Activated T-cell treated with anti-CD3 and anti-CD28 coated beads, Interleukin-2, amount 50 U/mL, for 48 hours (primary cell): ENCODE measurements around the gene FOXJ1.

ENCODE experiments used
- DNase-seq, 2 experiments: peaks; one replicate each; pipeline ENCODE4 v3.0.0-alpha.2; 2020

The FOXJ1 gene

DNA sequence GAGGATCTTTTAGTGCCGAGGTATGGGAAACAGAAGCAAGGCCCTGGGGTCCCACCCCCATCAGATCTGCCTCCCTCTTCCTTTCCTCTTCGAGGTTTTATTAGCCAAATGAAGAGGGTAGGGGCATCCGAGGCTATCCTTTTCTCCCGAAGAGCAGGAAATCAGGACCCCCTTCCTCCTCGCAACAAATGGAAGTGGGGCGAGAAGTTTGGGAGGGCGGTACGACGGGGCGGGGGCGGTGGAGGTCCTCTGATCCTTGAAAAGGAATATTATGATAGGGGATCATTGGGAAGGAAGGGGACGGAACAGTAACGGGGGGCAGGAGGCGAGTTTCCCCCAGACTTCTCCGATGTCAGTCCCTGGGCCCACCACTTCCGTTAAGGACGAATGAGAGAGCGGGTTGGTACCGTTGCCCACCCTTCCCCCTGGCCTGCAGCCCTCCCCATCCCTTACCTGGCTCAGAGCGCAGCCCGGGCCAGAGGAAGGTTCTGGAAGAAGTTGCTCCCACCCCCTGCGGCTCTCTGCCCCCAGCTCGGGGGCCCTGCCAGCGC lies 309 bp downstream of the FOXJ1 start:
- DNase-seq: no peak

DNA sequence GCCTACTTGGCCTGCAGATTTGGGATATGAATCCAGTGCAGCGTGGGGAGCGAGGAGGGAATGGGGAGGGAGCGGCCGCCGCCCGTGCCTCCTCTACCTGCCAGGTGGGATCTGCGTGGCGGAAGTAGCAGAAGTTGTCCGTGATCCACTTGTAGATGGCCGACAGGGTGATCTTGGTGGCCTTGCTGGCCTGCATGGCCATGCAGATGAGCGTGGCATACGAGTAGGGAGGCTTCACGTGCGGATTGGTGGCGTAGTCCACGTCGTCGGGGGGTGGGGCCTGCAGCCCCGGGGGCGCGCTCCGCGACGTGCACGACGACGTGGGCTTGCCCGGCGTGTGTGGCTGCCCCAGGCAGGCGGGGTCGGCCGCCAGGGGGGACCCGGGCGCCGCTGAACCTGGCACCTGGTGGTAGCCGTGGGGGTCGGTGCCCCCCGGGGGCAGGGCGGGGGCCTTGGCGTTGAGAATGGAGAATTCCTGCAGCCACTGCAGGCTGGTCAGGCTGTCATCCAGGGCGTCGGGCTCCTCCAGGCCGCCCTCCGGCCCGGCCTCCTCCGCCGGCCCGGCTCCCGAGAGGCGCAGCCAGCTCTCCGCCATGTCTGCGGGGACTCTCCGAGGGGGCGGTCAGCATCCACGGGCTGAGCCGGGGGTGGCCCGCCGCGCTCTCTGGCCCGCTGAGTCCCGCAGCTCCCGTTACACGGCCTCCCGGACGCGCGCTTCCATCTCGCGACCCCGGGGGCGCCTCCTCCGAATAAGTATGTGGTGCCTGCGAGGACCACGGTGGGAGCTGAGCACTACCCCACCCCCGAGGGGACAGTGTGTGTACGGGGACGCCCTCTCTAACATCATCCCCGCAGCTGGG lies 1.0 kb downstream of the FOXJ1 start:
- peak; percentile 56 to 71 for DNase-seq

DNA sequence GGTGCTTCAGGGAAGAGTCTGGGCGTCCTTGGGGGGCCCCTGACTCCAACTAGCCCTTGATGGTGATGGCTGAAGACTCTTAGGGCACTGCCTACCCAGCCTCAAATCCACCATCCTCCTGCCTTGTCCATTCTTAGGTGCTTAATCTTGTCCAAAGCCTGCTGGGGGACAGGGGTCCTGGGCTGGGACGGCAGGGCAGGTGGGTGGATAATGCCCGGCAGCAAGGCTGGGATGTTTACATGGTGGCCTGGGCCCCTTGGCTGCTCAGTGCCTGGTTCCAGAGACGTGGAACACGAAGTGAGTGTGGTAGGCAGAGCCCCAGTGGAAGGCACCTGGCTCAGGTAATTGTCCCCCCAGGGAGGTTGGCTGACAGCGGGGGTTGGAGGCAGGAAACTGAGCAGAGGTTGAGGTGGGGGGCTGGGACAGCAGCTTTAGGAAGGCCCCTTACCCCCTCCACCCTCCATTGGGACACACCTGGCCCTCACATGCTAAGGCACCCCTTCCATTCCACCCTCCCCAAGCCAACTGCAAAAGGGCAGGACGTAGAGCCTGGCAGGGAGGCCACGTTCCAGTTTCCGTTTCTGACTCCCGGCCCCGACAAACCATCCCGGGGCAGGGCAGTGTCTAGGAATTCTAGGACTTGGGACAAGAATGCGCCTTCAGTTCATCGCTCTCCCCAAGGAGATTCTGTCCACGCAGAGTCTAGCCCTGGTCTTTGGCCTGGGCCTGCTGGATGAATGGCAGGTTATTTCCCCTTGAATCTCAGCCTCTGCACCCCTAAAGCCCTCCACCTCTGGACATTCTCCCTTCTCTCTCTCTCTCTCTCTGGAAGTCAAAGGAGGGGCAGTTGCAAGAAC lies 1.9 kb downstream of the FOXJ1 start:
- DNase-seq: no peak

DNA sequence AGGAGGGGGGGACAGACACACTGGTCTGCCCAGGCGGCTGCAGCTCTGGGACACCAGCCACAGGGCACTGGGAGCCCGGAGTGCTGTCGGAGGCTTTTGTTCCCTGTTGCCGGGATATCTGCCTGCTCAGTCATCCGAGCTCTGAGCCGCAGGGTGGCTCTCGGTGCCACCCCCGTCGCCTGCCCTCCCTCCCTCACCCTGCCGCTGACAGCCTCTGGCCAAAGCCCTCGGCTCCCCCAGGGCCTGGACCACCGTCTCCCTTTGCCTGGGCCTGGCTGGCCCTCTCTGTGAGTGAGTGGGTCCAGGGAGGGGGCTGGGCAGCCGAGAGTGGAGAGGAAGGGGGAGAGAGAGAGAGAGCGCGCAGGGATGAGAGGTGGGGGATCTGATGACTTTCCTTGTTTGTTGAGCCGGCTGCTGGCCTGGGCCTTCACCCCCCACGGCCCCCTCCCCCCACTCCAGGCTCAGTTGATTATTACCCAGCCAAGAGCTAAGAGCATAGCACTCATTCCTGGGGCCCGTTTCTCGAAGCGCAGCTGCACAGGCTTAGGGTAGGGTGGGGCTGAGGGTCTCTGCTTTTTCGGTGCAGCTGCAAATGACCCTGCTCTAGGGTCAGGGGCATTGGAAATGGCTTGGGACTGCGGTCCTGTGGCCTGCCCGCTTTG lies 2.7 kb downstream of the FOXJ1 start:
- DNase-seq: no peak

DNA sequence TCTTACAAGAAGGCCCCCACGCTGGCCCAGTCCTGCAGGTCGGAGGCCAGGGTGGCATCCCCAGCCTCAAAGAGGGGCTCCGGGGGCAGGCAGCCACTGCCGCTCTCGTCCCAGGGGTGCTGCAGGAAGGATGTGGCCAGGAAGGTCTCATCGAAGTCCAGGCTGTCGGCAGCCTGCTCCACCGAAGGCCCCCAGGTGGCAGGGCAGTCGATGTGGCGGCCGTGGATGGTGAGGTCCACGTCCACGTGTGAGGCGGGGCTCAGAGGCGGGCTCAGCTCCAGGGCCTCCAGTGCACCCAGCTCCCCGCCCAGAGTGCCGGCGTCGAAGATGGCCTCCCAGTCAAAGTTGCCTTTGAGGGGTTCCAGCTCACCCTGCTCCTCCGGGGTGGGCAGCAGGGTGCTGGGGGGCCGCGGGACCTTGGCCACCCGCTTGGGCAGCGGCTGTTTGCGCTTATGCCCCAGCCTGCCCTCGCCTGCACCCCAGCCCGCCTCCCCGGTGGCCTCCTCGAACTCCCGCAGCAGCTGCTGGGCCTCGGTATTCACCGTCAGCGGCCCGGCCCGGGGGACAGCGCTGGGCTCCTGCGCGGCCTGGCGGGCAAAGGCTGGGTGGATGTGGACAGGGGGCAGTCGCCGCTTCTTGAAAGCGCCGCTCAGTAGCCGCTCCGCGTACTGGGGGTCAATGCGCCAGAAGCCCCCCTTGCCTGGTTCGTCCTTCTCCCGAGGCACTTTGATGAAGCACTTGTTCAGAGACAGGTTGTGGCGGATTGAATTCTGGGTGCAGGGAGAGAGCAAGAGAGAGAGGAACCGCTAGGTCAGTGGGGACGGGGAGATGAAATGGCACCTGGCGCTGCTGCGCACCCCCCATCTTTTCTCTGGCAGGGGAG lies 3.5 kb downstream of the FOXJ1 start:
- no peak for DNase-seq

DNA sequence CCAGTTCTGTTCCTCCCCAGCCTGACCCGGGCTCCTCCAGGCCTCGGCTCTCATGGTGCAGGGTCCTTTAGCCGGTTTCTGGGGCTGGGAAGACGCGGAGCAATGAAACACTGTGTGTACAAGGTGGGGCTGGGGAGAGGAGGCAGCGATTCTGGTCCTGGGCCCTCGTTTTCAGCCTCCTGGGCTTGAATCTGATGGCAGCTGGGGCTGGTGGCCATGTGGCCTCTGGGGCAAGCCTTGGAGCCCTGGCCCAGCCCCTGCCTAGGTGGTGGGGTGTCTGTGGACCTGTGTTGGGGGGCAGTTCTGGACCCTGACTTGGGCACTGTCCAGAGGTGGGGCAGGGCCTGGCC lies 4.1 kb downstream of the FOXJ1 start:
- no peak for DNase-seq

DNA sequence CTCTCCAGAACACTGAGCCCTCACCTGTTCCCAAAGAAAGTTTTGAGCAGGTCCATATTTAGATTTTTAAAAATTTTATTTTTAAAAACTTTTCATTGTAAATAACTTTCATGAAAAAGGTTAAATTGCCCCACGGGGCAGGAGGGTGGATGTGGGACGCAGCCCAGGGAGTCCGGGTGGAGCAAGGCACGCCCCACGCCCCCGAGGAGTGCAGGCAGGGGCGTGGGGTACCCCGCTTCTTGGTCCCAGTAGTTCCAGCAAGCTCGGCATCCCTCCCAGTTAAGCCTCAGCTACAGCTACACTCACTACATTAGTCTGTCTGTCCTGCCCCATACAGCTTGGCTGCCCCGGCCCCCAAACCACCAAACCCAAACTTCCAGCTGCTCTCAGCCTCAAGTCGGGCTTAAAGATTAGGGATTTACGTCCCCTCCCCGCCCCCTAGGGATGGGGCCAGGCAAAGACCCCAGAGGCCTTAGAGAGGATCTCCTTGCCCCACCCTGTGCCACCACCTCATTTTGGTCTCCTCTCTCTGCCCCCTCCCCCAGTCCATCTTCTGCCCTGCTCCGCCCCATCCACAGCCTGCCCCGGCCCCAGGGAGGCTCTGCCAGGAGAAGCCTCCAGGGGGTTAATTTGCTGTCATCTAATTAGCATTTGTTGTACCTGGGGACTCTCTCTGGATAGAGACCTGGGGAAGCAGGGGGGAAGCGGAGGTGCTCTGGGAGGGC lies 4.6 kb downstream of the FOXJ1 start:
- DNase-seq: no peak

DNA sequence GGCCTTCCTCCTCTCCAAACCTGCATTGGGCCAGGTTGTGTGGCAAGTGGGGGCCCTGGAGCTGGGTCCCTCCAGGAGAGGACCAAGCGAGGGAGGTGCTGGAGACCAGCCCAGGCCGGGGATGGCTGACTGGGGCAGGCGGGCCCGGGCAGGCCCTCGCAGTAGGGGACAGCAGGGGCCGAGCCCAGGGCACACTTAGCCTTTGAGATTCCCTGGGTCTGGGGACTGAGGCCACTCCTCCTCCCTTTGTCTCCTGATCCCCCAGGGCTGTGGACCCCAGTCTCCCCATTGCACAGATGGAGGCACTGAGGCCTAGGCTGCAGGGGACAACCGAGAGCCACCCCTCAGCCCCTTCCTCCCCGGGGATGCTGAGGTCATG lies 5.2 kb downstream of the FOXJ1 start:
- DNase-seq: no peak

DNA sequence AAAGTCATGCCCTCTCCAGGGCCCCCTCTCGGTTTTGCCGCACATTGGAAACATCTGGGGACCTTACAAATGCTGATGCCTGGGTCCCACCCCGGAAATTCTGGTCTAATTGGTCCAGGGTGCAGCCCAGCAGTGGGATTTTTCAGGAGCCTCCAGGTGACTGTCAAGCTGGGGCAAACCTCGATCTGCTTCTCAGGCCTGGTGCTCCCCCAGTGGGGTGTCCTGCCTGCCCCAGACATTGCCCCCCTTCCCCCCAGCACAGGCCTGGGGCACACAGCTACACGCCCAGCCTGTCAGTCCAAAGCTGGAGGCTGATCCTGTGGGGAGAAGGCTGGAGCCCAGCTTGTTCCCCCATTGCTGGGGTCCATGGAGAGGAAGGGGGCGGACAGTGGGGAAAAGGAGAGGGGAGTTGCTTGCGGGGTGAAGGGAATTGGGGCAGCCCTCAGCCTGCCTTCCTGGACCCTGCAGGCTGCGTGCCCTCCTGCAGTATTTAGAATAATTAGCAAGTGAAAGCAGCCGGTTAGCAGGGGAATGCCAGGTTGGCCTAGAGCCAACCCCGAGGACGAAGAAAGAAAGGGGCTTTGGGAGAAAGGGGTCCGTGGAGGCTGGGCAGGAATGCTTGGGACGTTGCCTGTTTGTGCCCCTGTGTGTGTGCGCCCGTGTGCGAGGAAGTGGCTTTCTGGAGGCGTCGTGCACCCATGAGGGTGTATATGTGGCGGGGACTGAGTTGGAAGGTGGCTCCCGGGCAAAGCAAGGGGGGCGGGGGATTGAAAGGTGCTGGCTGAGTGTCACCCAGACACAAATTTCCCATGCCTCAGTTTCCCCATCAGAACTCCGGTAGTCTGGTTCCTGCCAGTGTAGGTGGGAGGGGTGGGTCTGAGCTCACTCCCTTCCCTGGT lies 5.9 kb downstream of the FOXJ1 start:
- DNase-seq: no peak

DNA sequence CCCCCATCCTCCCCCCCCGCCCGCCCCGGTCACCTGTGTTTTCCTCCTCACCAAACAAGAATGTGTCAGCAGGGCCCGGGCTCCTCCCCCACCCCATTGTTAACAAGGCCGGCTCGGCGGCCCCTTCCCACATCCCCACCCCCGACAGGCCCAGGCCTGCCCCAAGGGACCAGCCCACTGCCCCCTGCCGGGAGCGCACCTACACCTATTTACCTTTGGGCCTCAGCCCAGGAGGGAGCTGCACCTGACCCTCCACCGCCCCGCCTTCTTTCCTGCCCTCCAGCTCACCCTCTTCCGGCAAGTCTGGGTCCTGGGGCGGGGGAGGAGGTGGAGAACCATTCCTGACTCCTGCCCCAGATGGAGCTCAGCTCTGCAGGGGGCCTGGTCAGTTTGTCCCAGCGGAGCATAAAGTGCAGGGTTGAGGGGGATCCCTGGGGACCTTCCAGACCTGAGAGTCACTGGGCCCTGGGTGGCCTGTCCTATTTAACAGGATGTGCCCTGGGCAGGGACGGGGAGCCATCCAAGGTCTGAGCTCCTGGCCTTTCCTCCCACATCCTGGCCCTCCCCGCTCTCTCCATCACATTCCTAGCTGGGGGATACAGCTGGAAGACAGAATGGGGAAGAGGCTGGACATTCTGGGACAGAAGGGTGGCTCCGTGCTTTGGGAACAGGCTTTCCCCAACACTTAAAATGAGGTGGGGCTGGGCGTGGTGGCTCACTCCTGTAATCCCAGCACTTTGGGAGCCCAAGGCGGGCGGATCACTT lies 8.3 kb downstream of the FOXJ1 start:
- DNase-seq: no peak

DNA sequence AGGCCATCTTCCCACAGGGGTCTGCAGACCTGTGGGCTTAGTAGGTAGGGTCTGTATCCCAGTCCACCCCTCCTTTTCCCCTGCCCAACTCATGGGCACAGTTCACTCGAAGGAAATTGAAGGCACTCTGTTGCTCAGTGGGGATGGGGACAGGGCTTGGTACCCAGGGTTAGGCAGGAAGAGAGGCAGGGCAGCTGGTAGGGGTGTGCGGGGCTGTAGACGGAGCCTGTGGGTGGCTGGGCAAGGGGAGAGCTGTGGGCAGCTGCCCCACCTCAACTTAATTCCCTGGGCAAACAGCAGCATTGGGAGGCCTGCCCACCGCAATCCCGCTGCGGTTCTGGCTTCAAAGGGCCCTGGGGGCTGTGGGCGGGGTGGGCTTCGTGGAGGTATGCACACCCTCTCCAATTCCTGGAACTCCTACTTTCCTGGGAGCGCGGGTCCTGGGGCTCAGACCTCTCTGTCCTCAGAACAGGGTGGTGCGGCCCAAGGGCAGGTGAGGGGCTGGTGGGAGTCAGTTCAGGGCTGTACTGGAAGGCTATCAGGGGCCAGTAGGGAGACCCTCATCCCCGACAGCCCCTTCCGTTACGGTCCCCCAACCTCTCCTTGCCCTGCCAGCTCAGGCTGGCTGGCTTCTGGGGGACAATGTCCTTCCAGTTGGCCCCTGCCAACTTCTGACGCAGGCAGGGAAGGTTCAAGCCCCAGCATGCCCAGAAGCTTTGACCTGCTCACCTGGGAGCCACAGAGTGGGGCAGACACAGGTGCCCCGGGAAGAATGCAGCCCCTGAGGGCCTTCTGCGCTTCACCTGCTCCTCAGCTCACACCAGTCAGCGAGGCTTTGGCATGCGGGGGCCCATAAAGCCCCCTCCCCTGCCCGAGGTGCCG lies 9.1 kb downstream of the FOXJ1 start:
- no peak for DNase-seq

DNA sequence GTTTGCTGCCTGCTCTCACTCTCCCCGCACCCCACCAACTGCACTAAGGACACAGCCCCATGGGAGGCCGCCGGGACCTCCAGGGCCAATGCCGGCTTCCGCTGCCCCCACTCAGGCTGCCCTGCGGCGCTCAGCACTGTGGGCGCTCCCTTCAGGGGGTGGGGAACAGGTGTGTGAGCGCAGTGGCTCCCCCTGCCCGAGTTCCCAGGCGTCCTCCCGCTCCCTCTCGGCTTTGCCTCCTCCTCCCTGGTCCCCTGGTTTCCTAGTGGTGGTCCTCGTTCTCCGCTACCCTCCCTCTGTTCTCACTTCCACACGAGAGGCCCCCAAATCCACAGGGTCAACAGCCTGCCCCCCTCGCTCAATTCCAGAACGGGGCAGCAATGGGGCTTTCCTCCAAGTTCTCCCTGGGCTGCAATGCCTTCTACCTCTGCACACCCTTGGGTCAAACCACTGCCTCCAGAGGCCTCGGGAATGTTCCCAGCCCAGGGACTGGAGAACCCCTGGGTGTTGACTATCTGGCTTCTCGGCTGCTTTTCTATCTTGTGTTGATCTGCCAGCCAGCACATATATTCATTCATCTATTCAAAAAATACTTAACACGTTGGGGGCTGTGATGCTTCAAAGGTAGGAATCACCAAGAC lies 9.9 kb downstream of the FOXJ1 start:
- no peak for DNase-seq

DNA sequence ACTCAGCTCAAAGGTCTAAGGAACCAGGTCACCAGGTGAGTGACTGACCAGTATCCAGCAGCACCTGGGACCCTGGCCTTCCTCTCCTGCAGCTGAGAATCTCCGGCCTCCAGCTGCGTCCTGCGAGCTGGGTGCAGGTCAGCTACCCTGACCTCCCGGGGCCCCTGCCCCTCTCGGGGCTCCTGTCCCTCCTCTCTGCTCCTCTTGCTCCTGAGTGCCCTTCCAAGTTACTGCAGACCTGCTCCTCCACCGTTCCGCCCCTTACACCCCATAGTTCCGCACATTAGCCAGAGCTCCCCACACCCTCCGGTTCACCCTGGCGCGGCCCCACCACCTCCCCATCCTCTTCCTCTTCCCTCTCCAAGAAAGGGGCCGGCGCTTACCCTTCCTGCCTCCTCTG lies 10.6 kb downstream of the FOXJ1 start:
- DNase-seq: no peak

DNA sequence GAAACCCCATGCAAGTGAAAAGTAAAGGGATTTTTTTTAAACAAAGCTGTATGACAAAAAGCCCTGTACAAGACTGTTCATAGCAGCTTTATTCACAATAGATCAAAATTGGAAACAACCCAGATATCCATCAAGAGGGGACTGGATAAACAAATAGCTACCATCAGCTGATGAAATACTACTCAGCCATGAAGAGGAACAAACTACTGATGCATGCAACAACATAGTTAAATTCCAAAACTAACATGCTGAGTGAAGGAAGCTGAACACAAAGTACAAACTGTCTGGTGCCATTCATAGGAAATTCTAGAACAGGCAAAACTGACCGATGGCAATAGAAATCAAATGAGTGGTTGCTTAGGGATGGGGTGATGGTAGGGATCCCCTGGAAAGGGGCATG lies 15.1 kb downstream of the FOXJ1 start:
- no peak for DNase-seq

DNA sequence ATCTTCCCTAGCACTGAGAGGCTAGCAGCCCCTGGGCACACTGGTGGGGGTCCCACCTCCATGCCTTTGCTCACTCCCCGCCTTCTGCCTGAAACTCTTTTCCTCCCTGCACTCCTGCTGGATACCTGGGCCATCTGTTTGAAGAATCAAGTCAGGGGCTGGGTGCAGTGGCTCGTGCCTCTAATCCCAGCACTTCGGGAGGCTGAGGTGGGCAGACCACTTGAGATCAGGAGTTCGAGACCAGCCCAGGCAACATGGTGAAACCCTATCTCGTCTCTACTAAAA lies 15.7 kb downstream of the FOXJ1 start:
- DNase-seq: no peak

DNA sequence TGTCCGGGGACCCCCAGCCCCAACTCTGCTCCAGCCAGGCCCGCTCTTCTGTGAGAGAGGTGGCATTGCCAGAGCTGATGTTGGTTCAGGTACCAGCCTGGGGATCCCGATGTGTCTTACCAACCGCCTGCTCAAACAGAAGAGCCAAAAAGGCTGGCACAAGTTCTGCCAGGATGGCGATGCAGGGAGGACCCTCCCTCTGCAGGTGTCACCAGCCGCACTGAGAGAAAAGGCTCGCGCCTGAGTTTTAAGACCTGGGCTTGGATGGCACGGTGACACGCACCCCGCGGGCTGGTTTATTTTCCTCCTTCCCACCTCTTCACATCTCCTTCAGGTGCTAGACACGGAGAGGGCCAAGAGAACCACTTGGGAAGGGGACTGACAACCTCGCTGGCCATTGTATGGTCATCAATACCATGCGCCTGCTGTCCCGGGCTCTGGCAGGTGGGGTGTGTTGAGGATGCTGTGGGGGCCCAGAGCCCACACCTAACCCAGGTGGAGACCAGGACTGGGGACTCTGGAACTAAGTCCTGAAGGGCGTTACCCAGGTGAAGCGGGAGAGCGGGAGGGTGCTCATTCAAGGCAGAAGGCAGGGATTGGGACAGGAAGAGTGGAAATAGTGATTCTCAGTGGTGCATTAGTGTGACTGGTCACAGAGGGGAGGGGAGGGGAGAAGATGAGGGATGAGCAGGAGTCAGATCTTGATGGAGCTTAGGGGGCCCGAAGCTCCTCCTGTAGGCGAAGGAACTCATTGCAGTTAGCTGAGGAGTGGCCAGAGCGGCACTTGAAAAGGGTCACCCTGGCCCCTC lies 16.3 kb downstream of the FOXJ1 start:
- no peak for DNase-seq

DNA sequence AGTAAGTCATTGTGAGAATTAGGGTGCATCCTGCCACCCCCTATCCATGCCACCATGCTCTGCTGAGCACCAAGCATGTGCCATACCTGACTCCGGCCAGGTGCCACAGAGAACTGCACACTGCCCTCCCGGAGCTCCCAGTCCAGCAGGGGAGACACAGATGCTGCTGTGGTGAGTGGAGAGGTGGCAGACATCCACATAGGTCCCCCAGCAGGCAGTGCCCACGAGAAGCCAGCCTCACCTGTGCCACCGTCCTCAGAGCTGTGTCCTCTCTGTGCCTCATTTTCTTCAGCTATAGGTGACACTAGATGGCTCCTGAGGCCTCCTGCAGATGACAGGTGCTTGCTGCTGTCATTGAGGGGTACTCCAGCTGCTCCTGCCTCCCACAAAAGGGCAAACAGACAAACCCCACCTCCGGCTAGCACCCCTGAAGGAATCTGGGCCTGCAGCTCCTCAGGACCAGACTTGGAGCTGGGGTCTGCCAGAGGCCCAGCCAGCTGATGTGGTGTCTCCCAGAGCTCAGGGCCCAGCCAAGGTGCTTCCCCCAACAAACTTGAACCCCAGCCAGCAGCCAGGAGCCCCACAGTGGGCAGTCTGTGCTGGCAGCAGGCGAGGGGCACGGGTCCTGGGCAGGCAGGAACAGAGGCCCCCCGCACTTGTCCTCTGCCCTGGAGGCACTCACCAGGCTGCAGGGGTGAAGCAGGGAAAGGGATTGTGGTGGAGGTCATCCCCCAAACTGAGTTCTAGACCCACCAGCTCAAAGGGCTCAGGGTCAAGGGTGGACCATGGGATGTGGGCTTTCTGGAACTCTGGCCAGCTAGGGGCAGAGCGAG lies 17.1 kb downstream of the FOXJ1 start:
- no peak for DNase-seq
